ENCODE results near the gene GPR75. TPM values are rescaled to one million over a fixed set of nuclear protein-coding genes. Genes with fewer than 3 reads are reported as not detected.

GPR75 gene
- total and polyA plus RNA-seq, 2 of the 13 experiments (the other 11 are each of a cell fraction or from before 2014, with no cell fraction given) = 3.3 to 4.1 TPM

- TF ChIP-seq PAXIP1 (CRISPR knock-in tag; conservative IDR thresholded peaks at IDR 0.05) = peak; percentile 99
- no peak for TF ChIP-seq ZNF558 (CRISPR knock-in tag; IDR thresholded peaks at IDR 0.05; ENCODE audit: borderline replicate concordance)
- TF ChIP-seq HDAC1 (CRISPR knock-in tag; IDR thresholded peaks at IDR 0.05) = peak; percentile 61; the same call in 1 of the 2 replicates
- no peak for TF ChIP-seq E2F1 (CRISPR knock-in tag; IDR thresholded peaks at IDR 0.05)
- no peak for TF ChIP-seq ZFP62 (CRISPR knock-in tag; IDR thresholded peaks at IDR 0.05)
- TF ChIP-seq ZFP91 (CRISPR knock-in tag; IDR thresholded peaks at IDR 0.05; ENCODE audit: borderline replicate concordance) = no peak
- TF ChIP-seq ZNF652 (CRISPR knock-in tag; IDR thresholded peaks at IDR 0.05; ENCODE audit: borderline replicate concordance, low read depth) = peak; percentile 76; the same call in 1 of the 2 replicates
- no peak for TF ChIP-seq ZSCAN20 (CRISPR knock-in tag; IDR thresholded peaks at IDR 0.05; ENCODE audit: borderline replicate concordance)
- no peak; the same call in 1 of the 2 replicates for TF ChIP-seq ZNF275 (CRISPR knock-in tag; IDR thresholded peaks at IDR 0.05; ENCODE audit: borderline replicate concordance)
- TF ChIP-seq POLR2G (IDR thresholded peaks at IDR 0.05; ENCODE audit: low read depth, low read length) = peak; percentile 47; the same call in 1 of the 2 replicates
- TF ChIP-seq MLLT10 (CRISPR knock-in tag; IDR thresholded peaks at IDR 0.05) = no peak
- peak; percentile 91 for TF ChIP-seq SAP130 (CRISPR knock-in tag; IDR thresholded peaks at IDR 0.05; ENCODE audit: low read depth)
- no peak for TF ChIP-seq ZNF496 (CRISPR knock-in tag; IDR thresholded peaks at IDR 0.05; ENCODE audit: insufficient replicate concordance)
- TF ChIP-seq NR0B2 (CRISPR knock-in tag; IDR thresholded peaks at IDR 0.05) = no peak
- TF ChIP-seq ZBTB39 (CRISPR knock-in tag; IDR thresholded peaks at IDR 0.05) = no peak
- TF ChIP-seq ZNF709 (CRISPR knock-in tag; IDR thresholded peaks at IDR 0.05) = peak; percentile 43; the same call in 1 of the 2 replicates
Measured at GRCh38 chr2:53826587-53827397, 33.0 kb downstream of the GPR75 start (continued).
